Measurements from ENCODE around the gene ABHD12B. TPM values are rescaled to one million over a fixed set of nuclear protein-coding genes. Genes with fewer than 3 reads are reported as not detected.

Gene ABHD12B
- total and polyA plus RNA-seq, 4 donors = 0.28 to 1.5 (median 0.94) TPM

- no peaks in the 10 kb centered on the region for H3K27me3 ChIP-seq (ENCODE audit: control insufficient read depth, insufficient read depth, low read length)
- H3K27ac ChIP-seq (ENCODE audit: low read depth, low read length) = no peak overlapping the region
- DNase-seq (ENCODE audit: low read depth in 4 of 6, low spot score in 6 of 6) = no peak
- H3K9me3 ChIP-seq (ENCODE audit: control insufficient read depth, insufficient read depth, low read length) = no peaks in the 10 kb centered on the region
- no peak overlapping the region for H3K4me3 ChIP-seq (ENCODE audit: low read depth, low read length)
- H3K4me1 ChIP-seq (ENCODE audit: control insufficient read depth, insufficient read depth, low read length) = no peaks in the 10 kb centered on the region
- WGBS (ENCODE audit: insufficient coverage) = 90% methylated on average over 2 of the region's 2 CpGs
- H3K36me3 ChIP-seq (ENCODE audit: control insufficient read depth, insufficient read depth, low read length) = no peaks in the 10 kb centered on the region
These were observed 57.7 kb downstream of the ABHD12B start for GRCh38 chr14:50929506-50929905.

- 70% methylated on average over 3 of the region's 3 CpGs for WGBS (ENCODE audit: insufficient coverage)
- H3K27ac ChIP-seq (ENCODE audit: low read depth, low read length) = no peak overlapping the region
- no peaks in the 10 kb centered on the region for H3K9me3 ChIP-seq (ENCODE audit: control insufficient read depth, insufficient read depth, low read length)
- H3K27me3 ChIP-seq (ENCODE audit: control insufficient read depth, insufficient read depth, low read length) = no peaks in the 10 kb centered on the region
- H3K4me3 ChIP-seq (ENCODE audit: low read depth, low read length) = no peak overlapping the region
- no peaks in the 10 kb centered on the region for H3K36me3 ChIP-seq (ENCODE audit: control insufficient read depth, insufficient read depth, low read length)
- H3K4me1 ChIP-seq (ENCODE audit: control insufficient read depth, insufficient read depth, low read length) = no peaks in the 10 kb centered on the region
- peak in 2 of 6 donors; percentile 31 to 52 for DNase-seq (ENCODE audit: low read depth in 4 of 6, low spot score in 6 of 6)
These were observed 59.7 kb downstream of the ABHD12B start for GRCh38 chr14:50931559-50931958.

GRCh38 chr14:50932156-50932555 lies 60.3 kb downstream of the ABHD12B start:
- no peaks in the 10 kb centered on the region for H3K9me3 ChIP-seq (ENCODE audit: control insufficient read depth, insufficient read depth, low read length)
- DNase-seq (ENCODE audit: low read depth in 4 of 6, low spot score in 6 of 6) = no peak
- H3K36me3 ChIP-seq (ENCODE audit: control insufficient read depth, insufficient read depth, low read length) = no peaks in the 10 kb centered on the region
- H3K27ac ChIP-seq (ENCODE audit: low read depth, low read length) = no peak overlapping the region
- H3K4me1 ChIP-seq (ENCODE audit: control insufficient read depth, insufficient read depth, low read length) = no peaks in the 10 kb centered on the region
- no peaks in the 10 kb centered on the region for H3K27me3 ChIP-seq (ENCODE audit: control insufficient read depth, insufficient read depth, low read length)
- WGBS (ENCODE audit: insufficient coverage) = no CpG with 5 or more reads among the region's 1 CpG
- H3K4me3 ChIP-seq (ENCODE audit: low read depth, low read length) = no peak overlapping the region

GRCh38 chr14:50932592-50933495 lies 61.0 kb downstream of the ABHD12B start:
- WGBS (ENCODE audit: insufficient coverage) = 55% methylated on average over 2 of the region's 4 CpGs
- H3K27me3 ChIP-seq (ENCODE audit: control insufficient read depth, insufficient read depth, low read length) = no peaks in the 10 kb centered on the region
- no peaks in the 10 kb centered on the region for H3K36me3 ChIP-seq (ENCODE audit: control insufficient read depth, insufficient read depth, low read length)
- no peak overlapping the region for H3K27ac ChIP-seq (ENCODE audit: low read depth, low read length)
- H3K9me3 ChIP-seq (ENCODE audit: control insufficient read depth, insufficient read depth, low read length) = no peaks in the 10 kb centered on the region
- DNase-seq (ENCODE audit: low read depth in 4 of 6, low spot score in 6 of 6) = peak in 2 of 6 donors; percentile 58 to 68
- no peaks in the 10 kb centered on the region for H3K4me1 ChIP-seq (ENCODE audit: control insufficient read depth, insufficient read depth, low read length)
- no peak overlapping the region for H3K4me3 ChIP-seq (ENCODE audit: low read depth, low read length)

GRCh38 chr14:50935126-50936015 lies 63.5 kb downstream of the ABHD12B start:
- H3K36me3 ChIP-seq (ENCODE audit: control insufficient read depth, insufficient read depth, low read length) = no peaks in the 10 kb centered on the region
- no peaks in the 10 kb centered on the region for H3K27me3 ChIP-seq (ENCODE audit: control insufficient read depth, insufficient read depth, low read length)
- no peaks in the 10 kb centered on the region for H3K4me1 ChIP-seq (ENCODE audit: control insufficient read depth, insufficient read depth, low read length)
- no peak overlapping the region for H3K4me3 ChIP-seq (ENCODE audit: low read depth, low read length)
- no peak for DNase-seq (ENCODE audit: low read depth in 4 of 6, low spot score in 6 of 6)
- no peak overlapping the region for H3K27ac ChIP-seq (ENCODE audit: low read depth, low read length)
- 92% methylated on average over 2 of the region's 5 CpGs for WGBS (ENCODE audit: insufficient coverage)
- H3K9me3 ChIP-seq (ENCODE audit: control insufficient read depth, insufficient read depth, low read length) = no peaks in the 10 kb centered on the region

- Histone ChIP-seq H3K36me3 (ENCODE audit: control insufficient read depth, insufficient read depth, low read length) (no peaks in the 10 kb centered on the region), H3K27me3 (ENCODE audit: control insufficient read depth, insufficient read depth, low read length) (no peaks in the 10 kb centered on the region), H3K4me1 (ENCODE audit: control insufficient read depth, insufficient read depth, low read length) (no peaks in the 10 kb centered on the region), H3K27ac (ENCODE audit: low read depth, low read length) (no peak overlapping the region), H3K4me3 (ENCODE audit: low read depth, low read length) (no peak overlapping the region), H3K9me3 (ENCODE audit: control insufficient read depth, insufficient read depth, low read length) (no peaks in the 10 kb centered on the region)
- 92% methylated on average over 2 of the region's 2 CpGs for WGBS (ENCODE audit: insufficient coverage)
- DNase-seq (ENCODE audit: low read depth in 4 of 6, low spot score in 6 of 6) = no peak
These were observed 64.1 kb downstream of the ABHD12B start for GRCh38 chr14:50936016-50936340.

- no CpG with 5 or more reads among the region's 2 CpGs for WGBS (ENCODE audit: insufficient coverage)
- H3K27ac ChIP-seq (ENCODE audit: low read depth, low read length) = no peak overlapping the region
These were observed 65.0 kb downstream of the ABHD12B start for GRCh38 chr14:50936882-50937281.

GRCh38 chr14:50937325-50937724 lies 65.5 kb downstream of the ABHD12B start:
- no peak for DNase-seq (ENCODE audit: low read depth in 4 of 6, low spot score in 6 of 6)
- WGBS (ENCODE audit: insufficient coverage) = no CpG with 5 or more reads among the region's 2 CpGs

More at GRCh38 chr14:50936882-50937281, 65.0 kb downstream of the ABHD12B start:
- Histone ChIP-seq H3K9me3 (ENCODE audit: control insufficient read depth, insufficient read depth, low read length) (no peaks in the 10 kb centered on the region), H3K4me1 (ENCODE audit: control insufficient read depth, insufficient read depth, low read length) (no peaks in the 10 kb centered on the region), H3K36me3 (ENCODE audit: control insufficient read depth, insufficient read depth, low read length) (no peaks in the 10 kb centered on the region), H3K27me3 (ENCODE audit: control insufficient read depth, insufficient read depth, low read length) (no peaks in the 10 kb centered on the region), H3K4me3 (ENCODE audit: low read depth, low read length) (no peak overlapping the region)
- DNase-seq (ENCODE audit: low read depth in 4 of 6, low spot score in 6 of 6) = no peak

GRCh38 chr14:50937800-50938199 lies 65.9 kb downstream of the ABHD12B start:
- Histone ChIP-seq H3K27me3 (ENCODE audit: control insufficient read depth, insufficient read depth, low read length) (no peaks in the 10 kb centered on the region), H3K27ac (ENCODE audit: low read depth, low read length) (no peak overlapping the region), H3K4me1 (ENCODE audit: control insufficient read depth, insufficient read depth, low read length) (no peaks in the 10 kb centered on the region), H3K36me3 (ENCODE audit: control insufficient read depth, insufficient read depth, low read length) (no peaks in the 10 kb centered on the region), H3K9me3 (ENCODE audit: control insufficient read depth, insufficient read depth, low read length) (no peaks in the 10 kb centered on the region), H3K4me3 (ENCODE audit: low read depth, low read length) (no peak overlapping the region)
- WGBS (ENCODE audit: insufficient coverage) = 84% methylated on average over 3 of the region's 4 CpGs
- no peak for DNase-seq (ENCODE audit: low read depth in 4 of 6, low spot score in 6 of 6)

More at GRCh38 chr14:50937325-50937724, 65.5 kb downstream of the ABHD12B start:
- no peak overlapping the region for H3K4me3 ChIP-seq (ENCODE audit: low read depth, low read length)
- no peaks in the 10 kb centered on the region for H3K9me3 ChIP-seq (ENCODE audit: control insufficient read depth, insufficient read depth, low read length)
- no peaks in the 10 kb centered on the region for H3K4me1 ChIP-seq (ENCODE audit: control insufficient read depth, insufficient read depth, low read length)
- no peak overlapping the region for H3K27ac ChIP-seq (ENCODE audit: low read depth, low read length)
- no peaks in the 10 kb centered on the region for H3K27me3 ChIP-seq (ENCODE audit: control insufficient read depth, insufficient read depth, low read length)
- H3K36me3 ChIP-seq (ENCODE audit: control insufficient read depth, insufficient read depth, low read length) = no peaks in the 10 kb centered on the region

Measured in spinal cord (tissue), 10 donors.